Mucosa of descending colon (tissue), 3 donors: ENCODE measurements around the gene SOD3. TPM values are rescaled to one million over a fixed set of nuclear protein-coding genes. Genes with fewer than 3 reads are reported as not detected.

Experiments used
- ATAC-seq: fragments of 200-7000 bp; cut with Tn5 transposase; one replicate; pipeline ENCODE4 v1.9.1; 2020; ENCODE audit warnings: mild to moderate bottlenecking, moderate library complexity
- DNase-seq, 3 donors: peaks; one replicate each; pipeline ENCODE4 v3.0.0-alpha.2; 2020
- H3K36me3 ChIP-seq: fragments of 200-600 bp; one replicate; pipeline ENCODE4 v1.8.0; 2021; ENCODE audit warnings: low read depth, mild to moderate bottlenecking
- H3K4me1 ChIP-seq: fragments of 200-600 bp; one replicate; pipeline ENCODE4 v1.8.0; 2021; ENCODE audit warnings: low read depth, mild to moderate bottlenecking
- H3K4me3 ChIP-seq: fragments of 200-600 bp; one replicate; pipeline ENCODE4 v1.8.0; 2021; ENCODE audit warnings: mild to moderate bottlenecking
- H3K9me3 ChIP-seq: fragments of 200-600 bp; one replicate; pipeline ENCODE4 v1.8.0; 2021; ENCODE audit warnings: mild to moderate bottlenecking
- intact Hi-C, 2 donors: fragments of 100-400 bp; cut with DNase I in 1 of 2; cut with micrococcal nuclease in 1 of 2; formaldehyde crosslinking; loops; one replicate each; pipeline versions ENCODE4 v1.11.0 to v1.11.1; 2022; cut with DNase I, micrococcal nuclease
- total RNA-seq, 3 donors: library from RNA; stranded (reverse); fragmentation: NEBNext Ultra II Directional in 2 of 3; extraction: Animal tissue kit (Norgen Biotek cat#: 25700) in 2 of 3; gene quantifications; one replicate each; pipeline versions ENCODE4 v1.2.1 to v1.2.4, GENCODE V29; 2021 to 2023
- TF ChIP-seq, protein P1 (sequence below): fragments of 200-600 bp; IDR thresholded peaks from one replicate; pipeline ENCODE4 v1.8.0; 2022; ENCODE audit warnings: antibody characterized with exemption, mild to moderate bottlenecking
- donor health status: DM: no; HTN: no; CAD: no; lungs with moderate emphysema.
- donor health status: DM: no; HTN: no; CAD: no.
- donor health status: DM: no; HTN: yes; CAD: no.

SOD3 gene
- total RNA-seq, 3 donors from 2014 or later = 18.0 to 33.0 (median 25.6) TPM

DNA sequence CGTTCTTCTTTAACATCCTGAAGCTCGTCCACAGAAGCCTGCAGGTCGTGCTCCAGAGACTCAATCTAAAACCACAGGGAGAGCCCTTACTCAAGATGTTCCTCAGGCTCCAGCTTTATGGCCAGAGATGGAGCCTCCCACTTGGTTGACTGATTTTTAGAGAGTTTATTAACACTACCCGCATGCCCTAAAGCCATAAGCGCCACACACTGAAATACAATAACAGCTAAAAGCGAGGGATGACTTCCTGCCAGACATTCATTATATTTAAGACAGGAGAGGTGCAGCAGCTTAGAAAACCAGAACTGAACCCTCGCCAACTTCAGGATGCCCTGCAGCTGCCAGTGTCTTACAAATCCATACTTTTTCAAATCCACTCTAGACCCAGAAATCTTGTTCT lies 42.0 kb downstream of the SOD3 start:
- ATAC-seq = no peak
- intact Hi-C loops = no loop called here
- H3K4me3 ChIP-seq = no peak overlapping the region

DNA sequence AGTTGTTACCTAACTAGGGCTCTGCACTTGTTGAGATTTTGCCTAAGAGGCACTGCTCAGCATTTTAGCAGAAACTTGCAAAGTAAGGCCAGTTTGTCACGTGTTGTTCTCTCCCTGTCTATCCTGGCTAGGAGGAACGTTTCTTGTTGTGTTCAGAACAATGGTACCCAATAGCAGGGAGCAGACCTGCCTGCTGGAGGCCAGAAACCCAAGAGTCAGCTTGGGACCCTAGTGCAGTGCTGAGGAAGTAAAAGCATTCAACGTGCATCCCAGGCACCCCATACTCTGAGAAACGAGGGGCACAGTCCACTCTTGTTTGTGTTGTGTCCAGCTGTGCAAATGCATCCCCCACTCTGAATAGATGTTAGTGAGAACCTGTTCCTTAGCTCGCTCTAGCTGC lies 42.4 kb downstream of the SOD3 start:
- Histone ChIP-seq H3K9me3 (no peaks in the 10 kb centered on the region), H3K4me1 (no peaks in the 10 kb centered on the region), H3K4me3 (no peak overlapping the region), H3K36me3 (no peaks in the 10 kb centered on the region)
- no peak for DNase-seq
- TF ChIP-seq, protein P1, sequence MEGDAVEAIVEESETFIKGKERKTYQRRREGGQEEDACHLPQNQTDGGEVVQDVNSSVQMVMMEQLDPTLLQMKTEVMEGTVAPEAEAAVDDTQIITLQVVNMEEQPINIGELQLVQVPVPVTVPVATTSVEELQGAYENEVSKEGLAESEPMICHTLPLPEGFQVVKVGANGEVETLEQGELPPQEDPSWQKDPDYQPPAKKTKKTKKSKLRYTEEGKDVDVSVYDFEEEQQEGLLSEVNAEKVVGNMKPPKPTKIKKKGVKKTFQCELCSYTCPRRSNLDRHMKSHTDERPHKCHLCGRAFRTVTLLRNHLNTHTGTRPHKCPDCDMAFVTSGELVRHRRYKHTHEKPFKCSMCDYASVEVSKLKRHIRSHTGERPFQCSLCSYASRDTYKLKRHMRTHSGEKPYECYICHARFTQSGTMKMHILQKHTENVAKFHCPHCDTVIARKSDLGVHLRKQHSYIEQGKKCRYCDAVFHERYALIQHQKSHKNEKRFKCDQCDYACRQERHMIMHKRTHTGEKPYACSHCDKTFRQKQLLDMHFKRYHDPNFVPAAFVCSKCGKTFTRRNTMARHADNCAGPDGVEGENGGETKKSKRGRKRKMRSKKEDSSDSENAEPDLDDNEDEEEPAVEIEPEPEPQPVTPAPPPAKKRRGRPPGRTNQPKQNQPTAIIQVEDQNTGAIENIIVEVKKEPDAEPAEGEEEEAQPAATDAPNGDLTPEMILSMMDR = no peak
- ATAC-seq = no peak
- intact Hi-C loops = no loop called here

More for the DNA sequence above, 42.0 kb downstream of the SOD3 start:
- no peak for DNase-seq
- no peaks in the 10 kb centered on the region for H3K4me1 ChIP-seq
- no peaks in the 10 kb centered on the region for H3K36me3 ChIP-seq
- TF ChIP-seq, protein P1 = no peak
- no peaks in the 10 kb centered on the region for H3K9me3 ChIP-seq

DNA sequence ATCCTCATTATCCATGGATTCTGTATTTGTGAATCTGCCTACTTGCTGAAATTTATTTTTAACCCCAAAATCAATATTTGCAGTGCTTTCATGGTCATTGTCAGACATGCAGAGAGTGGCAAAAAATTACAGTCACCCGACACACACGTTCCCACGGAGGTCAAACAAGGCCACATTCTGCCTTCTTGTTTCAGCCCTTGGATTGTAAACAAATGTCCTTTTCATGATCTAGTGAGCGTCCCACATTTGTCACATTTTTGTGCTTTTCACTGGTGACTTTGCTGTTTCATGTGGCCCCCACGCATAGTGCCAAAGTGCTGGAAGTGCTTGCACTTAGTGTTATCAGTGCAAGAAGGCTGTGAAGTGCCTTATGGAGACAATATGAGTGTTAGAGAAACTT lies 45.0 kb downstream of the SOD3 start:
- ATAC-seq = no peak
- H3K9me3 ChIP-seq = no peaks in the 10 kb centered on the region
- H3K4me3 ChIP-seq = no peak overlapping the region
- DNase-seq = no peak
- no peaks in the 10 kb centered on the region for H3K4me1 ChIP-seq
- TF ChIP-seq, protein P1 = no peak
- H3K36me3 ChIP-seq = no peaks in the 10 kb centered on the region
- intact Hi-C loops = no loop called here

DNA sequence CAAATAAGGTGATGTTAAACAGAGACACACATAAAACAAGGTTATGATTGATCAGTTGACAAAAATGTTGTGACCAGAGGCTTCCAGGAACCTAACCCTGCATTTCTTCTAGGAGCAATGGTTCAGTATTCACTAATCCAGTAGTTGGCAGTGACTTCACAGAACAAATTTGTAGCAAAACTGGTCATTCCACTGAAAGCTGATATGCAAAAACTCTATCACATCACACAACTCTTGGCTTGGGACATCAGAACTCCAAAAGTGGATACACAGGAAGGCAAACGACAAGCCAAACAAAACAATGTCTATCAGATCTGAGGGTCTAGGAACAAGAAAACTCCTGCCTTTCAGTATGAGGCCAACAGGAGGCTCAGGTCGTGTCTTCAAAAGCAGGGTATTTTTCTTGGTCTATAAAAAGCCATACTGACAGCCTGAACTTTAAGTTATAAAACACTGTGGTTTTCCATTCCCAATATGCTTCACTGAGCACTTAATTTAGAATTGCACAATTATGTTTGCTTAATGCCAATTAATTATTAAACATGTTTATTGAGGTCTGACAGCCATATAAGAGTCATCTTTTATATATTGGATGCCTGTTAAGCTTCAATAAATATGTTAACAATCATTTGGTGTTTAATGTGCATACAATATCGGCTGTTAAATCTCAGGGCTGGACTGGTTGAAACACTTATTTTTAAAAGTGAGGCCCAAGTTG lies 45.6 kb downstream of the SOD3 start:
- TF ChIP-seq, protein P1 = no peak
- intact Hi-C loops = no loop called here
- ATAC-seq (no peak), DNase-seq (no peak)
- no peaks in the 10 kb centered on the region for H3K9me3 ChIP-seq
- no peaks in the 10 kb centered on the region for H3K36me3 ChIP-seq
- no peak overlapping the region for H3K4me3 ChIP-seq
- no peaks in the 10 kb centered on the region for H3K4me1 ChIP-seq

DNA sequence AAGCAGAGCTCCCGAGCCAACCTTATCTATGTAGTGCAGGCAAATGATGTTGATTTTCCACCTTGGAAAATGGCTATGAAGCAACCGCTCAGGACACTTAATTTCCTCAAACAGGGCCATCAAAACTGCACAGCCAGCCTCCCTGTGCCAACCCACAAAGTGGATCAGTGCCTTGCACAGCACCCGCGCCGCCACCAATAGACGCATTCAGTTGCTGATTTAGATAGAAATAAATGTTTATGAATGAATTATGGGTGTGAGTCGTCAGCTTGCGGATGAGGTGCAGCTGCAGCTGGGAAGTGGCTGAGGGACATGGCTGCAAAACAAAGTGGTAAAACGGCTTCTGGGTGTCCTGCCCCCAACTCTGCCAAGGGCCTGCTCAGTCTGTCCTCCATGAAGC lies 47.0 kb downstream of the SOD3 start:
- DNase-seq = peak in 2 of 3 donors; percentile 43 to 47
- H3K4me3 ChIP-seq = no peak overlapping the region
- intact Hi-C loops = no loop called here
- ATAC-seq = peak; percentile 73
- H3K36me3 ChIP-seq = no peaks in the 10 kb centered on the region
- TF ChIP-seq, protein P1 = no peak
- H3K4me1 ChIP-seq = no peaks in the 10 kb centered on the region
- no peaks in the 10 kb centered on the region for H3K9me3 ChIP-seq
